T-helper 9 cell (primary cell): ENCODE measurements around the gene AKT3.
"Not testable (repeated sequence)": the region's sequence is repeated elsewhere in the genome, so short reads cannot be mapped to it uniquely, and the experiment has no call there.

Experiments used
- DNase-seq: peaks from one replicate; pipeline ENCODE4 v3.0.0-alpha.2; 2020

The AKT3 gene

DNA sequence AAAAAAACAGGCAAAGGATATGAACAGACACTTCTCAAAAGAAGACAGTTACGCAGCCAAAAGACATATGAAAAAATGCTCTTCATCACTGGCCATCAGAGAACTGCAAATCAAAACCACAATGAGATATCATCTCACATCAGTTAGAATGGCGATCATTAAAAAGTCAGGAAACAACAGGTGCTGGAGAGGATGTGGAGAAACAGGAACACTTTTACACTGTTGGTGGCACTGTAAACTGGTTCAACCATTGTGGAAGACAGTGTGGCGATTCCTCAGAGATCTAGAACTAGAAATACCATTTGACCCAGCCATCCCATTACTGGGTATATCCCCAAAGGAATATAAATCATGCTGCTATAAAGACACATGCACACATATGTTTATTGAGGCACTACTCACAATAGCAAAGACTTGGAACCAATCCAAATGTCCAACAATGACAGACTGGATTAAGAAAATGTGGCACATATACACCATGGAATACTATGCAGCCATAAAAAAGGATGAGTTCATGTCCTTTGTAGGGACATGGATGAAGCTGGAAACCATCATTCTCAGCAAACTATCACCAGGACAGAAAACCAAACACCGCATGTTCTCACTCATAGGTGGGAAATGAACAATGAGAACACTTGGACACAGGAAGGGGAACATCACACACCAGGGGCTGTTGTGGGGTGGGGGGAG is 77.5 kb downstream of the AKT3 start:
- DNase-seq: not testable (repeated sequence)

DNA sequence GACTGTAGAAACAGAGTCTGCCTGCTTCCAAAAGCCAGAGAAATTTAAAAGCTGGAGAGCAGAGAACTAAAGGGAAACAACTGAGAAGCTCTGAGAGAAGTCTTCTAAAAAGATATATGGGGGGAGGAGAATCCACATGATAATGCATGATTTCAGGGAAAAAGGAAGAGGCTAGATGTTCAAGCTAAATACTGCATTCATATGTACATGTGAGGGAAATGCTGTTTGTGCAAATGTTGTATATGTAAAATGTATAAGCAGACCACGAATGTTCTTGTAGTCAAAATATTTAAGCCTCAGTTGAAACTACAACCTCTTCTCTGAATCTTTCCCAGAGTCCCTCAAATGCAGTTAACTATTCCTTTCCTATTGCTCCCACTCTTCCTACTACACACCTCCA is 79.2 kb downstream of the AKT3 start:
- DNase-seq: no peak

- DNase-seq: no peak
Observed at GRCh38 chr1:243765676-243766075, 84.4 kb downstream of the AKT3 start.

- DNase-seq: no peak
Observed at GRCh38 chr1:243763806-243764205, 86.2 kb downstream of the AKT3 start.

DNA sequence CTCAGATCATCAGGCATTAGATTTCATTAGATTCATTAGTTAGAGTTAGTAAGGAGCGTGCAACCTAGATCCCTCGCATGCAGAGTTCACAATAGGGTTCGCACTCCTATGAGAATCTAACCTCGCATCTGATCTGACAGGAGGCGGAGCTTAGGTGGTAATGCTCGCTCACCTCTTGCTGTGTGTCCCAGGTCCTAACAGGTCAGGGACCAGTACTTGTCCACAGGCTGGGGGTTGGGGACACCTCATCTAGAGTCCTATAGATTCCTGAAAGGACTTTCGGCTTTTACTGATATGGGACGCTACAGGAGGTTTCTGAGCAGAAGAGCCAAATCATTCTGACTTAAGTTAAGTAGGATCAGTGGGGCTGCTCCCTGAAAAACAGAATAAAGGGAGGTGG is 91.4 kb downstream of the AKT3 start:
- DNase-seq: no peak

GRCh38 chr1:243756529-243756928 is 93.5 kb downstream of the AKT3 start:
- no peak for DNase-seq

DNA sequence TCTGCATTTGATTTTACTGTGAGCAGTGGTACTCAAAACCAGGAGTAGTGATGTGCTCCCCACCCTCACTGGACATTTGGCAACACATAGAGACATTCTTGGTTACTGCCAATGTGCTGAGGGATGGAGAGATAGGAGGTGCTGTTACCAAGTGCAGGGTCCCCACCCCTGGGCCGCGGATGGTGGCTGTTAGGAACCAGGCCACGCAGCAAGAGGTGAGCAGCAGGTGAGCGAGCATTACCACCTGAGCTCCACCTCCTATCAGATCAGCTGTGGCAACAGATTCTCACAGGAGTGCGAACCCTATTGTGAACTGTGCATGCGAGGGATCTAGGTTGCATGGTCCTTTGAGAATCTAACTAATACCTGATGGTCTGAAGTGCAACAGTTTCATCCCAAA is 95.7 kb downstream of the AKT3 start:
- no peak for DNase-seq

GRCh38 chr1:243751506-243751905 is 98.5 kb downstream of the AKT3 start:
- DNase-seq: no peak

GRCh38 chr1:243748706-243749283 is 101.2 kb downstream of the AKT3 start:
- DNase-seq: no peak

- DNase-seq: no peak
Observed at GRCh38 chr1:243748227-243748626, 101.8 kb downstream of the AKT3 start.

DNA sequence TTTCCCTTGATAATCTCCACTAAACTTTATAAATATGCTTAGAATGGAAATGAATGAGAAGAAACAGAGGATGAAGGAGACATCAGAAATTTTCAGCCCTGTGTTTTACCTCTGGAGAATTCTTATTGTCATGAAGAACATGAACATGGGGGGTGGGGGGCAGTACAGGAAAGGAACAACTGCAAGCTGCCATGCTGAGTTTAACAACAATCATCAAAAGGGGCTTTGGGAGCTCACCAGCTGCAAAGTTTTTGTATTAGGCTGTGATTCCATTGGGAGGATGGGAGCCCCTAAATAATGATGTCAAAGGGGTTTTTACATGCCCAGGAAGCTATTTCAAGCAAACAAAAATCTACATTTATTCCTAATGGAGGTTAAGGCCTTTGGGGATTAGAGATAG is 103.3 kb downstream of the AKT3 start:
- DNase-seq: no peak

DNA sequence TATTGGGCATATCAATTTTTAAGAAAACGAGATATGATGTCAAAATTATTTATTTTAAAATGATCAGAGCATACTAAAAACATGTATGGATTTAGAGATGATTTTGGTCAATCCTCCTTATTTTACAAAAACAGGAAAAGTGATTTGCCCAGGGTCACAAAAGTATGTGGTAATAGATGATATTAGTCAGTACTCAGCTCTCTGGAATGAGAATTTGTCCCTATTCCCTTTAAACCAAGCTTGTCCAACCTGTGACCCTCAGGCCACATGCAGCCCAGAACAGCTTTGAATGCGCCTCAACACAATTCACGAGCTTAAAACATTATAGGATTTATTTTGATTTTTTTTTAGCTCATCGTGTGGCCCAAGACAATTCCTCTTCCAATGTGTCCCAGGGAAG is 104.7 kb downstream of the AKT3 start:
- DNase-seq: no peak

GRCh38 chr1:243742819-243743218 is 107.2 kb downstream of the AKT3 start:
- no peak for DNase-seq

GRCh38 chr1:243740255-243740999 is 109.6 kb downstream of the AKT3 start:
- no peak for DNase-seq

DNA sequence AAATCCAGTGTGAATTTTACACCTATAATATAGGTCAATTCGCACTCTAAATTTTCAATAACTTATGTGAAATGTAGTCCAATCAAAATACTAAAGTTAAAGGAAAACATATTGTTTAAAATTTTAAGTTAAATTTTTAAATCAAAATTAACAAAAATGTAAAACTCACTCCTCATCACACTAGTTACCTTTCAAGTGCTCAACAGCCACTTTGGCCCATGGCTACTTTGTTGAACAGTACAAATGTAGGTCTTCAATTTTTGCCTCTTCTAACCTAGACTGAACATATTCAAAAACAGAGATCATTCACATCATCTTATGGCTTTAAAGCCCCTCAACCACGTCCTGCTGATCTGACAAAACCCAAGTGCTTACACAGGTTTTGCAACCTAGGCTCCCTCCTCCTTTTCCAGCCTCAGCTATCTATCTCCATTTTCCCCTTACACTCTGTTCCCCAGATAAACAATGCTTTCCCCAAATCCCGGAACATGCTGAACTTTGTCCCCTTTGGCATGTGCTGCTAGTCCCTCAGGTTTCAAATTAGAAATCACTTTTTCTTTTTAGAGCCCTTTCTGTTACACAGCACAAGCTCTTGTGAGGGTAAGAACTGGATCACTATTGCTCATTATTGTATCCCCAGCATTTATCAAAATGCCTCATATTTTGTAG is 110.6 kb downstream of the AKT3 start:
- DNase-seq: no peak

DNA sequence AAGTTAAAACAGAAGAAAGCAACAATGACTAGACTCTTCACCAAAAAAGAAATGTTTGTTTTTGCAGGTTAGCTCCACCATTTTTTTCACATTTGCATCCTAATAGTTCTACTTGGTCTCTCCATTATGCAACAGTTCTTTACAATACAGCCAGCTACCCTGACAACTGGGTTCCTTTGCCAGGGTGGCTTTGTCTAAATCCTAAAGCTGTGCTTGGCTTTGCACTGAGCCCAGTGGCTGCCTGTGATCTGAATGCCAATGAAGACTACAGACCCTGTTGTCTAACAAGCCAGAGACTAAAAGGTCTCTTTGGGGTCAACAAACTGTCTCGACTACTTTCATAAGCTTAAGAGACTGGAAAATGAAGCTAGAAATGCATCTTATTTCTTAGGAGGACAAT is 112.0 kb downstream of the AKT3 start:
- DNase-seq: no peak

GRCh38 chr1:243735457-243735856 is 114.6 kb downstream of the AKT3 start:
- DNase-seq: no peak

GRCh38 chr1:243734308-243734695 is 115.7 kb downstream of the AKT3 start:
- no peak for DNase-seq

DNA sequence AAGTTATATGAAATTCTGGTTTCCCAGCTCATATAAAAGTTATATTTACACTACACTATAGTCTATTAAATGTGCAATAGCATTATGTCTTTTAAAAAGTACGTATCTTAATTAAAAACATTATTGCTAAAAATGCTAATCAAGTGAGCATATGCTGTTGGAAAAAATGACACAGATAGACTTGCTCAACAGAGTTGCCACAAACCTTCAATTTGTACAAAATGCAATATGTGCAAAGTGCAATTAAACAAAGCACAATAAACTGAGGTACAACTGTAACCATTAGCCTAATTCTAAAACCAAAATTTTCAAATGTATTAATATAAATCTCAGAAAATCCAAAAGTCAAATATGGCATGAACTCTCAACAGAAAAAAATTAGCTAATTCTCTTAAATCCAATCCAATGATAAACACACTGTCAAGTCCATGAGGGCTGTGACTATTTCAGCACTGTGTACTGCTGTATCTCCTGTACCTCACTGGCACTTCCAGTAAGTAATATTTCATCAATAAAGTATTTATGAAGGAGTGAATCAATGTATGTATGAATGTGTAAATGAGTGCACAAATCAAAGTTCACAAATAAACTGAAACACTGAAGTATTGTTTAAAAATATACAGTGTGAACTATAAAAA is 116.3 kb downstream of the AKT3 start:
- DNase-seq: no peak

DNA sequence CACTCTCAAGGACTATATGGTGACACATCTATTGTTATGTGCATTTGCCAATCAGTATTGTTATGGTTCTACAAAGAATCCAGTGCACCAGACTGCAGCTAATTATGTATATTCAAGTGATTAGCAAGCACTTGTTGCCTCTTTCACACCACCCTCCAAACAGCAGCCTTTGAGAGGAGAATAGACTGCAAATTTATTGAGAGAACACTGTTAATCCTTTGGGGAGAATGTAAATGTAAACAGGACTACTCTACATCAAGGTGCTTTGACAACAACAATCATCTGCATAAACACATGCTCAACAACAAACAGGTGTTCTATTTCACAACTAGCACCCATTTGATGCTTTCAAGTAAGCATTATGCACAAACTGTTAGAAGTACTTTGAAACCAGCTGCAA is 117.4 kb downstream of the AKT3 start:
- DNase-seq: no peak

GRCh38 chr1:243731974-243732625 is 117.9 kb downstream of the AKT3 start:
- DNase-seq: no peak

- no peak for DNase-seq
Observed at GRCh38 chr1:243731301-243731891, 118.6 kb downstream of the AKT3 start.
